ENCODE measurements around the gene KIAA0040. TPM values are rescaled to one million over a fixed set of nuclear protein-coding genes. Genes with fewer than 3 reads are reported as not detected.

Gene KIAA0040
- 13.4 and 16.2 TPM in 2 replicates for total RNA-seq

DNA sequence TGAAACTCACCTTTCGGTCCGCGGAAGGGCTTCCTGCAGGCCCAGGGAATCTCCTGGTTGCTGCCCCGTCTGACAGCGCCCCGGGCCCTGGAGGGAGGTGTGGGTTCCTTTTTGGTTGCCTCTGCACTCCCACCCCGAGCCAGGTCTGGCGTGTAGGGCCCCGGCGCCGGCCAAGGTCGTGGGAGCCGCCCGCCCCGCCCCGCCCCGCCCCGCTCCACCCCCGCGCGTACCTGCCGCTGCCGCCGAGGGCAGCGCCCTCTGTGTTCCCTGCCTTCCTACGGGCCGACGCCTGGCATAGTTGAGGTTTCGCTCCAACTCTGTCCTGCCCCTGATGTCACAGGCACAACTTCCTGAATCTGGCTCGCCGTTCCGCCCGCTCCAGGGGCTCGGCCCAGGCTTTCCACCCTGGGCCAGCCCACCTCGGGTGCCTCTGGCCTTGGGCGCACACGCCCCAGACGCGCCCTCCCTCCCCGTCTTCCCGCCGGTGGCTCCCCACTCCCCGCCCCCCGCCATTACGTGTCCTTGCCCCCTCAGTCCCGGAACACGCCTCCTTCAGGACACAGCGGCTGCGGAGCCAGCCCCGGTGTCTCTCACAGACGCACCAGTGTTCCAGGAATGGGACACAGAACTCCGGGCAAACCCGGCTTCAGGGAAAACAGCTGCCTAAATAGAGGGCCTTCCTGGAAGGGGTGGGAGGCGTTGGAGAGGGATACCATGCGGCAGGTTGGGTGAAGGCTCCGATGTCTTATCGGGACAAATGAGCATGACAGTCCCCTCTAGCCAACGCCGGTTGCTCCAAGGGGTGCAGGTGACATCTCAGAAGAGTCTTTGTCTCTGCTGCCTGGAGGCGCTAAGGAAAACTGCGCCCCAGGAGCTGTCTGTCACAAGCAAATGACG lies at the start of gene KIAA0040:
Gene KIAA0040 (minus strand): TSS at position 147 of the 897 bp plus-strand sequence. CDS start 31,763 bp downstream, outside the sequence.

Other genes with a start within 250 kb of the KIAA0040 start
- gene CACYBP, start 192.8 kb downstream of the KIAA0040 start, total RNA-seq: 234 and 509 TPM in 2 replicates
- 26.9 and 32.2 TPM in 2 replicates for gene MRPS14, start 169.4 kb downstream of the KIAA0040 start, total RNA-seq
- gene TNN, start 124.9 kb downstream of the KIAA0040 start, total RNA-seq: not detected in 2 replicates